ENCODE data around the gene FHL2. TPM values are rescaled to one million over a fixed set of nuclear protein-coding genes. Genes with fewer than 3 reads are reported as not detected.

Gene FHL2
- total RNA-seq, 1 experiment from 2014 or later: 109 TPM

- ChIA-PET POLR2A (ENCODE audit: unreplicated experiment) (interaction anchor here (0.6 kb wide), 1 partner anchor 15 kb away, joined by 17 read pairs; no protein-coding TSS in a partner anchor), CTCF (no interaction called here)
- H3K9me2 ChIP-seq (ENCODE audit: insufficient read depth): no peaks in the 10 kb centered on the region
- intact Hi-C loops (cut with micrococcal nuclease; ENCODE audit: unreplicated experiment): no loop called here
- H3K36me3 ChIP-seq (ENCODE audit: low read depth): peaks cover 85% of the 10 kb centered on the region
- TF ChIP-seq EZH2 (IDR thresholded peaks at IDR 0.05; ENCODE audit: low read depth): no peak
- TF ChIP-seq CTCF (conservative IDR thresholded peaks at IDR 0.05): no peak
- H2AFZ ChIP-seq: no peak overlapping the region
- H3K9me3 ChIP-seq (ENCODE audit: insufficient read depth, low read depth): no peaks in the 10 kb centered on the region
- peaks cover 70% of the 10 kb centered on the region for H3F3A ChIP-seq (ENCODE audit: insufficient read depth, low read depth)
- no TSS peak for BruUV-seq (replicated peaks)
- H3K79me2 ChIP-seq (ENCODE audit: low read depth): peaks cover 79% of the 10 kb centered on the region
- H3K27ac ChIP-seq: no peak overlapping the region
- no peaks in the 10 kb centered on the region for H3K27me3 ChIP-seq (ENCODE audit: insufficient read depth, low read depth)
- H4K20me1 ChIP-seq (ENCODE audit: insufficient read depth): peaks cover 7% of the 10 kb centered on the region
- H3K4me3 ChIP-seq: no peak overlapping the region
- no peak for DNase-seq
- no peak overlapping the region for H3K4me2 ChIP-seq
- peaks cover 21% of the 10 kb centered on the region for H3K4me1 ChIP-seq (replicated peaks; ENCODE audit: insufficient read depth)
Measured at GRCh38 chr2:105376010-105376409, 22.8 kb downstream of the FHL2 start.

- ChIA-PET CTCF (interaction anchor here (1.0 kb wide), 1 partner anchor 146 kb away, joined by 3 read pairs; no protein-coding TSS in a partner anchor), POLR2A (ENCODE audit: unreplicated experiment) (interaction anchor here (0.6 kb wide), 1 partner anchor 16 kb away, joined by 17 read pairs; no protein-coding TSS in a partner anchor)
- Histone ChIP-seq H3K9me3 (ENCODE audit: insufficient read depth, low read depth) (no peaks in the 10 kb centered on the region), H3K4me1 (replicated peaks; ENCODE audit: insufficient read depth) (peaks cover 11% of the 10 kb centered on the region), H3K27me3 (ENCODE audit: insufficient read depth, low read depth) (no peaks in the 10 kb centered on the region), H3K79me2 (ENCODE audit: low read depth) (peaks cover 74% of the 10 kb centered on the region), H3F3A (ENCODE audit: insufficient read depth, low read depth) (peaks cover 64% of the 10 kb centered on the region), H2AFZ (no peak overlapping the region), H3K27ac (no peak overlapping the region), H3K36me3 (ENCODE audit: low read depth) (peaks cover 85% of the 10 kb centered on the region), H3K9me2 (ENCODE audit: insufficient read depth) (no peaks in the 10 kb centered on the region), H4K20me1 (ENCODE audit: insufficient read depth) (peaks cover 7% of the 10 kb centered on the region), H3K4me2 (no peak overlapping the region), H3K4me3 (no peak overlapping the region)
- DNase-seq: no peak
- intact Hi-C loops (cut with micrococcal nuclease; ENCODE audit: unreplicated experiment): no loop called here
- BruUV-seq (replicated peaks): no TSS peak
- TF ChIP-seq EZH2 (IDR thresholded peaks at IDR 0.05; ENCODE audit: low read depth): no peak
- TF ChIP-seq CTCF (conservative IDR thresholded peaks at IDR 0.05): no peak
Measured at GRCh38 chr2:105375001-105375561, 23.8 kb downstream of the FHL2 start.

GRCh38 chr2:105373895-105374401 is 24.9 kb downstream of the FHL2 start:
- peaks cover 7% of the 10 kb centered on the region for H4K20me1 ChIP-seq (ENCODE audit: insufficient read depth)
- H3K36me3 ChIP-seq (ENCODE audit: low read depth): peaks cover 84% of the 10 kb centered on the region
- H3K4me2 ChIP-seq: no peak overlapping the region
- no peak overlapping the region for H3K4me3 ChIP-seq
- TF ChIP-seq CTCF (conservative IDR thresholded peaks at IDR 0.05): no peak
- no peak for TF ChIP-seq EZH2 (IDR thresholded peaks at IDR 0.05; ENCODE audit: low read depth)
- intact Hi-C loops (cut with micrococcal nuclease; ENCODE audit: unreplicated experiment): no loop called here
- H2AFZ ChIP-seq: no peak overlapping the region
- no peaks in the 10 kb centered on the region for H3K9me2 ChIP-seq (ENCODE audit: insufficient read depth)
- POLR2A ChIA-PET (ENCODE audit: unreplicated experiment): no interaction called here
- peaks cover 71% of the 10 kb centered on the region for H3K79me2 ChIP-seq (ENCODE audit: low read depth)
- H3K4me1 ChIP-seq (replicated peaks; ENCODE audit: insufficient read depth): no peaks in the 10 kb centered on the region; the same call in 1 of the 2 replicates
- no peaks in the 10 kb centered on the region for H3K9me3 ChIP-seq (ENCODE audit: insufficient read depth, low read depth)
- BruUV-seq (replicated peaks): no TSS peak
- no peak for DNase-seq
- H3K27ac ChIP-seq: no peak overlapping the region
- H3K27me3 ChIP-seq (ENCODE audit: insufficient read depth, low read depth): no peaks in the 10 kb centered on the region
- H3F3A ChIP-seq (ENCODE audit: insufficient read depth, low read depth): peaks cover 62% of the 10 kb centered on the region; the same call in 1 of the 2 replicates
- CTCF ChIA-PET: no interaction called here
